NK-92 treated with Interleukin-12 subunit alpha and Interleukin-12 subunit beta, amount 100 ng/mL, for 24 hours (cell line): ENCODE data around the gene NEURL1.

ENCODE experiments used
- DNase-seq: peaks from one replicate; lab custom pipeline; 2025; lab: John Stamatoyannopoulos, UW

The NEURL1 gene

GRCh38 chr10:103564776-103565520 lies 71.4 kb downstream of the NEURL1 start:
- DNase-seq: no peak

DNA sequence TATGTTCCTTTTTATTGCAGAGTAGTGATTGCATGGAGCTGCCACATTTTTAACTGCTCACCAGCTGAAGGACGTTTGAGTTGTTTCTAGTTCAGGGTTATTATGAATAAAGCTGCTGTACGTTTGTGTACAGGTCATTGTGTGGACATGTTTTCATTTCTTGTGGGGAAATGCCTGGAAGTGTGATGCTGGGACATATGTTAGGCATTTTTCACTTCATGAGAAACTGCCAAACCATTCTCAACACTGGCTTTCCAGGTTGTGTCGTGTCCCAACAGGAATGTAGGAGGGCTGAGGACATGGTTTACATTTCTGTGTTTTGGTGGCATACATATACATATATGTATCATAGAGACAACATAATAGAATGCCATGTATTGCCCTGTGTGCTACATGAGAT lies 73.0 kb downstream of the NEURL1 start:
- no peak for DNase-seq

GRCh38 chr10:103568505-103568904 lies 75.0 kb downstream of the NEURL1 start:
- no peak for DNase-seq

DNA sequence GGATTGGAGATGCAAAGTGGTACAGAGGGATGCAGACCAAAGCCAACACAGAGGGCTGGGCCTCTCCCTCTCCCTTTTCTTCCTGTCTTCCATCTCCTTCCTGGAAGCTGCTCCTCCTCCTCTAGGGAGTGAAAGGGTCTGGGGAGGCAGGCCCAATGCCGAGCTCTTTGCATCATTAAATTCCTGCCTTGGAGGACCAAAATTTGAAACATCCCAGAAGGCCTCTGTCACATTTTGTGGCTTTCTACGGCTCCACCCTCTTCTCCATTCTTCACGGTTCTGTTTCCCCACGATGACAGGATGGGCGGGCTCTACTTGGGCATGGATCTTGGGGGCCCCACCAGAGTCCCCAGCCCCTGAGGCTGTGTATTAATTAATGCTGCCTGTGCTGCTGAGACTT lies 76.4 kb downstream of the NEURL1 start:
- DNase-seq: no peak

- no peak for DNase-seq
Observed at GRCh38 chr10:103570844-103571655, 77.5 kb downstream of the NEURL1 start.

DNA sequence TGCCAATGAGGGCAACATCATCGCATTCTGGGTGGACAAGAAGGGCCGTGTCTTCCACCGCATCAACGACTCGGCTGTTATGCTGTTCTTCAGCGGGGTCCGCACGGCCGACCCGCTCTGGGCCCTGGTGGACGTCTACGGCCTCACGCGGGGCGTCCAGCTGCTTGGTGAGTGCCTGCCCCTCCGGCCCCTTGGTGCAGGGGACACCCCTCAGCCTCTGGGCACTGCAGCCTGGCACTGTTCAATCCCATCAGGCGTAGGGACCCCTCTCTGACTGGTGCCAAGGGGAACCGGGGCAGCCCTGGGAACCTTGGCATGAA lies 78.1 kb downstream of the NEURL1 start:
- no peak for DNase-seq

DNA sequence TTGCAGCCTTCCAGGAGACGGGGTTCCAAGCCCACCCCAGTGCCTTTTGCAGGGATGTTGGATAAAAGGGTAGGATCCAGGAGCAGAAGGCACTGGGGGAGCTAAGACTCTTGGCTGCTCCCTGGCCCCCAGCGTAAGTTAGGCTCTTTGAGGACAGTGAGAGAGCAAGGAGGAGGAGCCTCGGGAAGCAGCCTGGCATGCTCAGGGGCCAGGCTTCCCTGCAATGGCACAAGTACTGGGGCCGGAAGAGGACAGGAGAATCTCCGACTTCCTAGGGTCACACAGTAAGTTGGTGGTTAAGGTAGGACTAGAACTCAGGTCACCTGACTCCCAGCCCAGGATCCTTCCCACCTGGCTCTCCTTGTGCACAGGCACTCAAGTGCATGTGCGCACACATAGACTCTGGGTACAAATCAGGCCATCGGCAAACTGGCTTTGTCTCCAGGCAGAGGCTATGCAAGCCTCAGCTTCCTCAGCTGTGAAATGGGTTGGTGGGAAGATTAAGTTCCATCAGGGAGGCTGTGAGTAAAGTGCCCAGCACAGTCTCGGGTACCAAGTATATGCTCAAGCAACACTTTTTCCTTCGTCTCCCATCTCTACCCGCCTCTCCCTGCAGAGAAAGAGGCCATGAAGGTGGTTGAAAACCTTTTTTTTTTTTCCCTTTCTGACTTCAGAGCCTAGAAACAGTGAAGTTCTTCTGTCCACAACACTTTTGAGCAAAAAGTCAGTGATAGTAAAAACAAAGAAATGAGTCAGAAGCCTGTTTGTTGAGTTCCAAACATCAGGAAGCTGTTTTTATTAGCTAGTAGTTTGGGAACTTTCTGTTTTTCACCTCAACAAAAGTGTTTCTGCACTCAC lies 79.1 kb downstream of the NEURL1 start:
- DNase-seq: no peak

- no peak for DNase-seq
Observed at GRCh38 chr10:103573205-103573487, 79.6 kb downstream of the NEURL1 start.

- no peak for DNase-seq
Observed at GRCh38 chr10:103574097-103575061, 80.9 kb downstream of the NEURL1 start.

GRCh38 chr10:103575416-103576075 lies 82.0 kb downstream of the NEURL1 start:
- DNase-seq: no peak

- DNase-seq: no peak
Observed at GRCh38 chr10:103576076-103576471, 82.6 kb downstream of the NEURL1 start.

- DNase-seq: no peak
Observed at GRCh38 chr10:103576862-103577261, 83.4 kb downstream of the NEURL1 start.

- DNase-seq: no peak
Observed at GRCh38 chr10:103578782-103579382, 85.4 kb downstream of the NEURL1 start.

GRCh38 chr10:103580011-103580410 lies 86.5 kb downstream of the NEURL1 start:
- no peak for DNase-seq

GRCh38 chr10:103580430-103580829 lies 86.9 kb downstream of the NEURL1 start:
- no peak for DNase-seq

DNA sequence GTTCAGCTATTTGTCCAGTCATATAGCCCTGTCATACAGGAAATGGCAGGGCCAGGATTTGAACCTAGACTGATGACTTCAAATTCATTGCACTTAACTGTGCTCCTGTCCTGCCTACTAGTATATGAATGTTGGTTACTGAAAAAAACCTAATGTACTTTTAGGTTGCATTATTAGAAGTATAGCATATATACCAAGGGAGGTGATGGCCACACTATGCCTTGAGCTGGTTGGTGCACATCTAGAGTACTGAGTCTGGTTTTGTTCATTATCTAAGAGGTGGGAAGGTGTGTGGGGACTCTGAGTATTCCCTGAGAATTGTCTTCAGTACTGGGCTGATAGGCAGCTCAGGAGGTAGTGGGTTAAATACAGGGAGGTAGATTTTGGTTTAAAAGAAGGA lies 88.0 kb downstream of the NEURL1 start:
- DNase-seq: no peak

DNA sequence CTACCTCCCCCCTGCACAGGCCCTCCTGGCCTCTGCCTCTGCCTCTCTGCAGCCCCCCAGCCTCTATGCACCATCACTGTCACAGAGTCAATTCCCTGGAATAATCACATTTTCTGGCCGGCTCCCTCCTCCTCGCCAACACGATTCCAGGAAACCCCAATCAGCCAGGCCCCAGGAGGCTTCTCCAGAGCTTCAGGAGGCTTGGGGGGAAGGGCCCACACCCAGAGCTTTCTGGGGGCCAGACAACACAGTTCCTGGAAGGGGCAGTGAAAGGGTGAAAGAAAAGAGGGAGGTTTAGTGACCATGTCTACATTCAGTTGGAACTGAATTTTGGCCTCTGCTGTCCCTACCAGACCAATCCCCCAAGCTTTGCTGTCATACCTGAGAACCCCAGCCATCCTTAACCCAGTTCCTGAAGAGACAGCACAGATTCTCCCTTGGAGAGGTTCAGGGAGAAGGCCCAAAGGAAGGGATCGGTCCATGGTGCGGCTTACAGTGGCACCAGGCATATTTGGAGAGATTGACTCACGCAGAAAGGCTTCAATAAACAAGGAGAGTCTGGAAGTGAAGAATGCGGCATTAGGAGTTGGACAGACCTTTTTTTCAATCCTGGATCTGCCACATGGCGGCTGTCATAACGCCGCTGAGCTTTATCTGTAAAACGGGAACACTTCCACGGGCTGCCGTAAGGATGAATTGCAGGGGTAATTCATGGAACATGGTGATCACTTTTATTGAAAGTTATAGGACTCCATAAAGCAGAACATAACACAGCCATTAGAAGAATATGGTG lies 89.0 kb downstream of the NEURL1 start:
- DNase-seq: no peak

DNA sequence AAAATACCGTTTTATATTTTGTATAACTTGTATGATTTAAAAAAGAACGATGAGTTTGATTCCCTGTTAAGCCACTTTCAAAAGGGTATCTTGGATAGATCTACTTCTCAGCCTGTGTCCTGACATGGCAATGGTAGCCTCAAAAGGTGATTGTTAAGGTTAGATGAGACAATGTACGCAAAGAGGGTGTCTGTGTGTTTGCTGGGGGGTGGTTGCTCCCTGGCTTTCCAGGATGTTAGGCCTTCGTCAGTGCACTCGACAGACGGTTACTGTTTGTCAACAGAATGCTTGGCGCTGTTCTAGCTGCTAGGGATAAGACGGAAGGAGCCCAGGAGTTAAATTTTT lies 90.3 kb downstream of the NEURL1 start:
- no peak for DNase-seq

GRCh38 chr10:103584216-103585010 lies 90.9 kb downstream of the NEURL1 start:
- no peak for DNase-seq
